Activated CD8-positive, alpha-beta memory T cell treated with anti-CD3 and anti-CD28 coated beads for 36 hours (primary cell): ENCODE measurements around the gene OR52N4. TPM values are rescaled to one million over a fixed set of nuclear protein-coding genes. Genes with fewer than 3 reads are reported as not detected.
"Not testable (repeated sequence)": the region's sequence is repeated elsewhere in the genome, so short reads cannot be mapped to it uniquely, and the experiment has no call there.

Source experiments
- CTCF ChIA-PET: fragments of 350-600 bp; sonication (Branson Sonifier 250); formaldehyde crosslinking; loops from one replicate; lab custom pipeline; 2021; ENCODE audit warnings: antibody characterized with exemption; lab: Charles Lee
- POLR2A ChIA-PET: fragments of 350-600 bp; sonication (Branson Sonifier 250); formaldehyde crosslinking; loops from one replicate; lab custom pipeline; 2021; ENCODE audit warnings: antibody characterized with exemption; lab: Charles Lee
- total RNA-seq, 2 experiments: library from RNA; stranded (reverse); gene quantifications; one replicate each; pipeline ENCODE4 v1.2.3, GENCODE V29; 2021

Gene OR52N4
- under 1 TPM in 1 of 2 experiments, not detected in 1; 0.21 TPM for total RNA-seq

DNA sequence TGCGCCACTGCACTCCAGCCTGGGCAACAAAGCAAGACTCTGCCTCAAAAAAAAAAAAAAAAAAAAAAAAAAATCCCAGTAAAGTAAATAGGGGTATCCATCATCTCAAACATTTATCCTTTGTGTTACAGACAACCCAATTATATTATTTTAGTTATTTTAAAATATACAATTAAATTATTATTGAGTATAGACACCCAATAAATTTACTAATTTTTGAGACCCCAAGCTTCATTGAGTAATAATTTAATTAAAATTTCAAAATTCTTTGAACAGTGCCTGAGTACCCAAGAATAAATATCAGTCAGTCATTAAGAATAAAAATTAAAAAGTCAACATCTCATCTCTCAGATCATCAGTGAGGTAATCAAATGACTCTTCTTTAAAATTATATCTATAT, at the start of gene OR52N4:
Gene OR52N4, plus strand, starts transcription at position 301 of the 400 bp plus-strand sequence. CDS start 498 bp downstream, outside the sequence.
- POLR2A ChIA-PET = interaction anchor here (0.7 kb wide), 1 partner anchor 636 kb away, joined by 4 read pairs; no protein-coding TSS in a partner anchor

DNA sequence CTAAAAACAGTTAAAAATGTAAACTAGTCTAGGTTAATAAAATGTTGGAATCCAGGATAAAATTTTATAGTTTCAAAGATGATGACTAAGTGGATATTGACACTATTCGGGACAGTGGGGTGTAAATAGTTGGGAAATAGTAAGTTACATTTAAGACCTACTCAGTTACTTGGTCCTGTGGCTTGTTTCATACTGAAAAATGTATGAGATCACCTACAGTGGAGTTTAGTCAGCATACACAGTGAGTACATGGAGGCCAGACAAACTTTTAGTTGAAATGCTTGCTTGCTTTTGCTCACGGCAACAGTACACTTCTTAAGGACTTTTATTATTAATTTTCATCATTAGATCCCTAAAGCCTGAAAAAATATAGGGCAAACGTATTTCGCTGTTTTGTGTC, 48.4 kb upstream of the OR52N4 start:
- ChIA-PET CTCF (no interaction called here), POLR2A (interaction anchor here (1.6 kb wide), 1 partner anchor 21 kb away, joined by 4 read pairs; the partner anchor contains the start of gene TRIM5)

More for the DNA sequence above, at the start of gene OR52N4:
- CTCF ChIA-PET = interaction anchor here (0.7 kb wide), 1 partner anchor 12 kb away, joined by 4 read pairs; no protein-coding TSS in a partner anchor

DNA sequence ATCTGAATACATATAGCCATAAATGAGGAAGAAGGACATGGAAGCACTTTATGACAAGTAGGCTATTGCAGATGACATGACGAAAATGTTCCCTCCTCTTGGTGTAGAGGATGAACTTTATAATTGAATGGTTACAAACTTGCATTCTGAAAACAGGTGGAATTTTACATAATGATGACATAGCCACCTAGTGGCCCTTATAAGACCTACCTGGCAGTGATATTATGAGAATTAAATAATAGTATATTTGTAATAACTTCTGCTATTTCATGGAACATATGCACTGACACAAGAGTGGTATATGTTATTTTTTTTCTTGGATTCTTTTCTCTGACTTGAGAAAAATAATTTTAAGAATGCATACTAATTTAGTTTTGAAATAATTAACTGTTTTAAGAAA, 41.5 kb upstream of the OR52N4 start:
- CTCF ChIA-PET = interaction anchor here (0.9 kb wide), 1 partner anchor 13 kb away, joined by 3 read pairs; no protein-coding TSS in a partner anchor
- POLR2A ChIA-PET = no interaction called here

DNA sequence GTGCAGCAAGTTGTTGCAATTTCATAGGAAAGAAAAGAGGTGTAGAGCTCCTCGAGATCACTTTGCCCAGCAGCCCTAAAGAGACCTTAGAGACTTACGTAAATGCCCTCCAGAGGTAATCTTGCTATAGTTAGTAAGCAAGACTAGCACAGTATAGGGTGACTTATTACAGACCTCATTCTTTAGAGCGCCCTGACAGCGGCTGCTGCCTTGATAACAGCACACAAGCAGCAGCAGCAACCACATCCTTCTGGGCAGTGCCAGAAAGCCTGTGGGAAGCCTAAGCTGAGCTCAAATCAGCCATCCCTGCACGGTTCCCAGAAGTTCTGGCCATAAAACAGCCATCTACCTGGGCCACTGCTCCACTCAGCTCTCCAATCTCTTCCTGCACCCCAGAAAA, 40.3 kb upstream of the OR52N4 start:
- POLR2A ChIA-PET = interaction anchor here (1.3 kb wide), 1 partner anchor 29 kb away, joined by 4 read pairs; the partner anchor contains the start of gene TRIM5
- CTCF ChIA-PET = interaction anchor here (1.1 kb wide), 1 partner anchor 29 kb away, joined by 3 read pairs; the partner anchor contains the start of gene TRIM5

DNA sequence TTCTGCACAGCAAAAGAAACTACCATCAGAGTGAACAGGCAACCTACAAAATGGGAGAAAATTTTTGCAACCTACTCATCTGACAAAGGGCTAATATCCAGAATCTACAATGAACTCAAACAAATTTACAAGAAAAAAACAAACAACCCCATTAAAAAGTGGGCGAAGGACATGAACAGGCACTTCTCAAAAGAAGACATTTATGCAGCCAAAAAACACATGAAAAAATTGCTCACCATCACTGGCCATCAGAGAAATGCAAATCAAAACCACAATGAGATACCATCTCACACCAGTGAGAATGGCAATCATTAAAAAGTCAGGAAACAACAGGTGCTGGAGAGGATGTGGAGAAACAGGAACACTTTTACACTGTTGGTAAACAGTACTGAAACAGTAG, 37.5 kb upstream of the OR52N4 start:
- POLR2A ChIA-PET, CTCF ChIA-PET: not testable (repeated sequence)

DNA sequence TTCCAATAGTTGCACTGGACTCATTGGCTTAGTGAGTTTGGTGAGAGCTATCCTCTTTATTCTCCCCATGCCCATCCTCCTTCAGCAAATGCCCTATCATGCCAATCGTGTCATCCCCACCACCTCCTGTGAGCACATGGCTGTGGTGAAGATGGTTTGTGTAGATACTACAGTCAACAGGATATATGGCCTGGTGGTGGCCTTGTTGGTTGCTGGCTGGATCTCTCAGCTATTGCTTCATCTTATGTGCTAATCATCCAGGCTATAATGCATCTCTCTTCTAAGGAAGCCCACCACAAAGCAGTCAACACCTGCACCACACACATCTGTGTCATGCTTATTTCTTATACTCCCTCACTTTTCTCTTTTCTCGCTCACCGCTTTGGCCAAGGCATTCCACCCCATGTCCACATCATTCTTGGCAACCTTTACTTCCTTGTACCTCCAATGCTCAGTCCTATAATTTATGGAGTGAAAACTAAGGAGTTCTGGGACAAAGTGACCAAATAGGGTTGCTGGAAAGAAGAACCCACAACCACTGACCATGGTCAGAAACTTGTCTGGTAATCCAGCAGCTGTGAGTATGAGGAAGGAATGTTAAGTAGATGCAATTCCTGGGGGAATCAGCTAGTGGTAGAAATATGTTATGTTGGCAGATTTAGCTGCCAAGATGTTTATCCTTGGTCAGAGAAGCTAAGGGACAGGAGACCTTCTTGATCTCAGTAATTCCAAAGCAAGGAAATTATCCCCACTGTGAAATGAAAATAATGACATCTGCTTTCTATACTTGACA, 34.1 kb upstream of the OR52N4 start:
- ChIA-PET POLR2A (no interaction called here), CTCF (no interaction called here)

DNA sequence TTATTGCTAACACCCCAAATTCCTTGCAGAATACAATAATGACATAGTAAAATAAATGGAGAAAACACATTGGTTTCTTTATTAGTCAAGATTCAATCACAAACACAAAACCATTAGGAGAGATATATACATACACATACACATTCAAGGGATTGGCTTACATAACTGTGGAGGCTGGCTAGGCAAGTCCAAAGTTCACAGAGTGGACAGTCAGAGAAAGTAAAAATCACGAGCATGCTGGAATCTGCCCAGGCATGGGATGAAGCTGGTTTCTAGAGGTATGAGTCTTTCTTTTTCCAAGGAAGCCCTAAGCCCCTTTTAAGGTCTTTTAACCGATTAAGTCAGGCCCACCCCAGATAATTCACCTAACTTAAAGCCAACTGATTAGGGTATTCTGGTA, 31.4 kb upstream of the OR52N4 start:
- ChIA-PET CTCF (no interaction called here), POLR2A (no interaction called here)

DNA sequence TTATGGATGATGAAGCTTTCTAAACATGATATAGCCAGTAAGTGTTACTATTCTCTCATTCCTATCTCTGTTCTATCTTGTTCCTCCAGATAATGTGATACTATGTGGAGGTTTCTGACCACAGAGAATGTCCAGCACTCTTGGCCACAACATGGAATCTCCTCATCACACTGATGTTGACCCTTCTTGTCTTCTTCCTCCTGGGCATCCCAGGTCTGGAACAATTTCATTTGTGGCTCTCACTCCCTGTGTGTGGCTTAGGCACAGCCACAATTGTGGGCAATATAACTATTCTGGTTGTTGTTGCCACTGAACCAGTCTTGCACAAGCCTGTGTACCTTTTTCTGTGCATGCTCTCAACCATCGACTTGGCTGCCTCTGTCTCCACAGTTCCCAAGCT, 27.7 kb upstream of the OR52N4 start:
- ChIA-PET CTCF (interaction anchor here (1.2 kb wide), 1 partner anchor 14 kb away, joined by 3 read pairs; no protein-coding TSS in a partner anchor), POLR2A (no interaction called here)

DNA sequence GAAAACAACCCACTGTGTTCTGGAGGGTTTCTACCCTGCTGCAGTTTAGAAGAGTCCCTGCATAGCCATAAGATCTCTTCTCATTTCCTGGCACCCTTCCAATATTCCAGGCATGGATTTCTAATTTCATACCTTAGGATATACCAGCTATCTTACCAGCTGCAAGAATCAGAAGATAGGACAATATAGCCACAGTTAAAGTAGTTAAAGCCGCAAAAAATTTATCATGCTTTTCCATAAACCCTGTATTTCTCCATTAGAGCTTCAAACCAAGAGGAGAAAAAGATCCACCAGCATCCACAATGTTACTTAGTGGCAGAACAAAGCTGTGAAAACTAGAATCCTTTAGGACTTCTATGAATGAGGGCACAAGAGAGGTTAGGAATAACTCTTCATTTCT, 26.4 kb upstream of the OR52N4 start:
- ChIA-PET CTCF (no interaction called here), POLR2A (no interaction called here)

DNA sequence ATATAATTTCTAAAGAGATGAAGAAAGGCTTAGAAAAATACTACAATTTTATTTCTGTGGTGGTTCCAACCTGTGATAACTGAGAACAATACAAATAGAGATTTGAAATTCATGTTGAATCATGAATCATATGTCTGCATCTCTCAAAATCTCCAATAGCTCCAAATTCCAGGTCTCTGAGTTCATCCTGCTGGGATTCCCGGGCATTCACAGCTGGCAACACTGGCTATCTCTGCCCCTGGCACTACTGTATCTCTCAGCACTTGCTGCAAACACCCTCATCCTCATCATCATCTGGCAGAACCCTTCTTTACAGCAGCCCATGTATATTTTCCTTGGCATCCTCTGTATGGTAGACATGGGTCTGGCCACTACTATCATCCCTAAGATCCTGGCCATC, 17.6 kb upstream of the OR52N4 start, which contains the start of gene OR56B1:
Gene OR56B1, plus strand, starts transcription at position 53 of the 400 bp plus-strand sequence. Its CDS starts 69 bp downstream, at position 122.
- ChIA-PET POLR2A (no interaction called here), CTCF (no interaction called here)

DNA sequence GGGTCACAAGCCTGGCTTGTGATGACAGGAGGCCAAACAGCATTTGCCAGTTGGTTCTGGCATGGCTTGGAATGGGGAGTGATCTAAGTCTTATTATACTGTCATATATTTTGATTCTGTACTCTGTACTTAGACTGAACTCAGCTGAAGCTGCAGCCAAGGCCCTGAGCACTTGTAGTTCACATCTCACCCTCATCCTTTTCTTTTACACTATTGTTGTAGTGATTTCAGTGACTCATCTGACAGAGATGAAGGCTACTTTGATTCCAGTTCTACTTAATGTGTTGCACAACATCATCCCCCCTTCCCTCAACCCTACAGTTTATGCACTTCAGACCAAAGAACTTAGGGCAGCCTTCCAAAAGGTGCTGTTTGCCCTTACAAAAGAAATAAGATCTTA, 17.0 kb upstream of the OR52N4 start:
- CTCF ChIA-PET = no interaction called here
- POLR2A ChIA-PET = no interaction called here

DNA sequence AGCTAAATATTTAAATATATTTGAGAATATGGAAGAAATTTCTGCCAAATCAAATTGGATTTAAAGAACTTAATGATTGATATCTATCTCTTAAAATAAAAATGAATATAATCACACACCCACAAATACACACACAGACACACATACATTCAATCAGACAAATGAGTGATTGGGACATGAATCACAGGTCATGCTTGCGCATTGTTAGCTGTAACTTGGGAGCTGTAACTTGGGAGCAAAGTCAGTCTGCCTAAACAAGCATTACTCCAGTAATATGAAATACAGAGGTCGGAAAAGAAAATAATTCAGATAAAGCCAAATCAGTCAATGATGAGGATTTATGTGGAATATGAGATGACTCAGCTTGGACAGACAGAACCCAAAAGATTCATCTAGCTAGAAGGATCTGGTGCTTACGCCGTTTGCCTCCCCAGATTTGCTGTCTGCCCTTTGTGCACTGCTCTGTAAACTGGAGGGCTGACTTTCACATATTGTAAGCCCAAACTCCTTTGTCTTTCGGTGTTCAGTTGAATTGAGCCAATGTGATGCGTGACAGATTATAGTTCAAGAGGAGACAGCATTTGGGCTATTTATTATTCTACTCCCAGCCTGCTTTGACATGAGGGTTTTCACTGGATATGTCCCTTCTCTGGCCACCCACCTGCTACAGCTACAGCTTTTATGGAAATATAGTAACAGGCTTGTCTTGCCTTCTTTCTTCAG, 16.2 kb upstream of the OR52N4 start:
- ChIA-PET CTCF (no interaction called here), POLR2A (no interaction called here)

DNA sequence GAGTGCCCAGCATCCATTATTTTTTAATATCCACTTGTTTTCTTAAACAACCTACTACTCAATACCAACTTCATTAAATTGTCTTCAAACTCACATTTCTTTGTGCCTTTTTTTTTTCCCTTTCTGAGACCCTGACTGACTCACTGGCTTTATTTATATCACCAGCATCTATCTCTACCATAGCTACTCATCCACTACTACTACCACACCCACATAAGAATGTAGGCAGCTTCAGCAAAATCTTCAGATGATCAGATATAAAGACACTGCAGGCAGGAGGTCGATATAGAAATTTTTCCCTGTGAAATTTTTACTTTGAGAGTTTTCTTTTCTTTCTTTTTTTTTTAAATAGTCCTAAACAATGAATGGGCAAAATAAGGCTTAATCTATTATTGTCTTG, 15.6 kb upstream of the OR52N4 start:
- POLR2A ChIA-PET = no interaction called here
- CTCF ChIA-PET = no interaction called here

DNA sequence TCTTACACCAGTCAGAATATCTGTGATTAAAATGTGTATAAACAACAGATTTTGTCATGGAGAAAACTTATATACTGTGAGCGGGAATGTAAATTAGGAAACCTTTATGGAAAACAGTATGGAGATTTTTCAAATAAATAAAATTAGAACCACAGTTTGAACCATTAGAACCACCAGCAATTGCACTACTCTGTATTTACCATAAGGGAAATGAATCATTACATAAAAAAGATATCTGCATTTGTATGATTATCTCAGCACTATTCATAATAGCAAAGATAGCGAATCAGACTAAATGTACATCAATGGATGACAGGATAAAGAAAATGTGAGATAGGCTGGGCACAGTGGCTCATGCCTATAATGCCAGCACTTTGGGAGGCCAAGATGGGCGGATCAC, 7.4 kb upstream of the OR52N4 start:
- POLR2A ChIA-PET = no interaction called here
- CTCF ChIA-PET = no interaction called here

DNA sequence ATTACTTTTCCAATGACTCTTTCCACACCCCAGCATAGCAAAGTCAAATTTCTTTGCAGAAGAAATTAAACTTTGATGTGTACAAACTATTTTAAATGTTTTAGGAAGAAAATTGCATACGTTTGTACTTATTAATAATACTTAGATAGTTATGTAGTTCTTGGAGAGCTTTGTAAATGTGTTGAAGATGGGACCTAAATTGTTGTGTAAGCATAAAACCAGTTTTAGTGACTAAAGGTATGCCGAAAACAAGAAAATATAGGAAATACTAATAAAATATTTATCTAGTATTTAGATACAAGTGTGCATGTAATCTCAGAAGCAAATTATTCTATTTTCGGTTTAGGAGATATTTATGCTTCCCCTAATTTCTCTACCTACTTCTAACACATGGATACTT, 4.2 kb upstream of the OR52N4 start:
- CTCF ChIA-PET = no interaction called here
- POLR2A ChIA-PET = no interaction called here

DNA sequence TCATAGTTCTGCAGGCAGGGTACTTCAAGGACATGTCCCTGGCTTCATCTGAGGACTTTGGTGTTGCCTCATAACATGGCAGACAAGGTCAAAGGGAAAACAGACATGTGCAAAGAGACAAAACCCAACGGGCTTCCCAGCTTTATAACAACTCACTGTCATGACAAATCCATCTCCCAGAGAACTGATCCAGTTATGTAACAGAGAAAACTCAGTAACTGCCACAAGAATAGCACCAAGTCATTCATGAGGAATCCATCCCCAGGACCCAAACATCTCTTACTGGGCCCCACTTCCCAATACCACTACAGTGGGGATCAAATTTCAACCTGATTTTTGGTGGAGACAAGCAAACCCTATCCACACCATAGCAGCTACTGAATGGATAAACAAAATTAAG, 13.0 kb downstream of the OR52N4 start:
- ChIA-PET CTCF (no interaction called here), POLR2A (no interaction called here)

DNA sequence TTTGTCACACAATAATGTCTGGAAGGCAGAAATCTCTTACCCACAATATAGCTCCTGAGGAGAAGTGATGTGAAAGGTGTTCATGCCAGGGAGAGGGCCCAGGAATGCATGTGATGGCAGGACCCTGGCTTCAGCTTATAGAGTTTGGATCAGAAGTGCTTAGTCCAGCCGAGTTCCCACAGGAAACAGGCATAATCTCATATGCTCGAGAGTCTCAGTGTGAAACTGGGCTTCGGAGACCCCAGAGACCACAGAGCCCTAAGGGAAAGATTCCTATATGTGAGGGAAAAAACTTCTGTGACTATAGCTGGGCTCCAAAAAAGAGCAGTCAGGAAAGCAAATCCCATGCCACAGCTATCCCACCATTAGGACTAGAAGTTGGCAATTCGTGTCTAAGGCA, 29.2 kb downstream of the OR52N4 start, which contains the start of gene OR52N5:
Gene OR52N5, minus strand, starts transcription at position 101 of the 400 bp plus-strand sequence. CDS start 4,721 bp downstream, outside the sequence.
- ChIA-PET POLR2A (no interaction called here), CTCF (no interaction called here)

DNA sequence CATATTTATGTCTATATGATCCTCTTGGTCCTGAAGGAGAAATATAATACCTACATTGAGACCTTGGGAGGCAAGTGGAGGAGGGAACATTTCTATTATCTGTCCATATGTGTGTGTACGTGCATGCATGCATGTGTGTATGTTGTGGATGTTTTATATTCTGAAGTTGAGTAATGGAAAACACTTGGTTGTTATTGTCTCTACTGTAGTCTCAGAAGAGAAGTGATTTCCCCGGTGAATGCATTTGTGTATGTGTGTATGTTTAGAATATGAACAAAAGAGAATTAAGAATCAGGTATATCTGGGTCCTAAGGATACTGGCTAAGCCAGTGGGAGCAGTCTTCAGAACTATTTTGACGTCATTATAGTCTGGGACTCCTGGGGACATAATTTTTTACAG, 37.1 kb downstream of the OR52N4 start, which contains the start of gene OR52N1:
Gene OR52N1, minus strand, starts transcription at position 101 of the 400 bp plus-strand sequence. CDS start 2,449 bp downstream, outside the sequence.
- CTCF ChIA-PET = no interaction called here

DNA sequence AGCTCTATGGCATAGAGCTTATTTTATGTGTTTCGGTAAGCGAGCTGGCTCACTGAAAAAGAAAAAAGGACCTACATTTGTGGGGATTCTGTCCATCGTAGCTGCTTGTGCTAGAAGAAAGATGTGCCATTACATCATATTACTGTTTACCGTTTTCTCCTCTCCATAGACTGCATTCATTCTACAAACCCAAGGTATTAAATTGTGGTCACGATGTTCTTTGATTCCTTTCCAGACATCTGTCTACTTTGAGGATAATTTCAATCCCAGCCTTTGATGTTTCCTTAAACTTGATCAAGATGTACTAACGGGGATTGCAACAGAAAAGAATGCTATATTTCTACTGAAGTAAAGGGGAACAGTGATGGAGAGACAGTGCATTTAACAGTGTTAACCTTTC, 42.5 kb downstream of the OR52N4 start:
- CTCF ChIA-PET = no interaction called here
- POLR2A ChIA-PET = no interaction called here

More for the DNA sequence above, 37.1 kb downstream of the OR52N4 start, which contains the start of gene OR52N1:
- POLR2A ChIA-PET = no interaction called here

DNA sequence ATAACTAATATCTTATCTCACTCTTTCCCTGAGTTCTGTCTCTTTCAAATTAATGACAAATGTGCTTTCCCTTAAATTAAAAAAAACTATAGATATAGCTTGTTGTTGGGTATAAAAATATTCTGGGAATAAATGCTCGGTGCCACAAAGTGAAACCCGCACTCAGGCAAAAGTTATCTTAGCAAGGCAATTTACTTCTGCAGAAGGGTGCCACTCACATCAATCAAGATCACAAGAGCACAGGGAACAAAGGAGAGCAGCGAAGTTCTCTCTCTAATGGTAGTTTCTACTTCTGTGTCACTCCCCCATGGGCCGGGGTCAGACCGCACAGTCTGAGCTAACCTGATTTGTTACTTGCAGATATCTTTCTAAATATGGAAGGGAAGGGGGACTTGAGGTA, 49.9 kb downstream of the OR52N4 start:
- CTCF ChIA-PET = interaction anchor here (0.6 kb wide), 1 partner anchor 181 kb away, joined by 4 read pairs; no protein-coding TSS in a partner anchor
- POLR2A ChIA-PET = no interaction called here
